Measurements from ENCODE around the gene BHLHE23. TPM values are rescaled to one million over a fixed set of nuclear protein-coding genes. Genes with fewer than 3 reads are reported as not detected.
"Not testable (repeated sequence)": the region's sequence is repeated elsewhere in the genome, so short reads cannot be mapped to it uniquely, and the experiment has no call there.

BHLHE23 gene
- total RNA-seq, 1 donor from 2014 or later = not detected

DNA sequence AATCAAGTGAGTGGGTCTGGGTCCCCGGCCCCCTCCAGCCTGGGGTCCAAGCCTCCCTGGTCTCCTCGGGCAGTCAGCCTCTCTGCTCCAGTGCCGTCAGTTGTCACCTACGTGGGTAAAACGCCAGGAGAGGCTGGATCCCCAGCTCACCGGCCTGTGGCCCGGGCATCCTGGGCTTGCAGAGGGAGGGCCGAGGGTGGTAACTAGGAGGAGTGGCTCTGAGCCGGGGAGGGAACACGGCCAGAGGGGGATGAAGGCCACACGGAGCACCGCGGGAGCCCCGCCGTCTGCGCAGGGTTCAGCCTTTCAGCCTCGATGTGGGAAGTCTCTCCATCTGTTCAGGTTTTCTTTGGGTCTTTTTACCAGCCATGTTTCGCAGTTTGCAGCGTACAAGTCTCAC is 29.5 kb upstream of the BHLHE23 start:
- no peaks in the 10 kb centered on the region for H3K4me1 ChIP-seq
- no peaks in the 10 kb centered on the region for H3K9me3 ChIP-seq
- H3K27ac ChIP-seq = no peak overlapping the region
- intact Hi-C loops (cut with DNase I) = no loop called here
- no peak overlapping the region for H3K4me3 ChIP-seq
- no peaks in the 10 kb centered on the region for H3K27me3 ChIP-seq
- no peaks in the 10 kb centered on the region for H3K36me3 ChIP-seq
- no peak for DNase-seq (ENCODE audit: extremely low spot score in 2 of 2)
- TF ChIP-seq POLR2A (IDR thresholded peaks at IDR 0.05) = no peak
- TF ChIP-seq, protein P1, sequence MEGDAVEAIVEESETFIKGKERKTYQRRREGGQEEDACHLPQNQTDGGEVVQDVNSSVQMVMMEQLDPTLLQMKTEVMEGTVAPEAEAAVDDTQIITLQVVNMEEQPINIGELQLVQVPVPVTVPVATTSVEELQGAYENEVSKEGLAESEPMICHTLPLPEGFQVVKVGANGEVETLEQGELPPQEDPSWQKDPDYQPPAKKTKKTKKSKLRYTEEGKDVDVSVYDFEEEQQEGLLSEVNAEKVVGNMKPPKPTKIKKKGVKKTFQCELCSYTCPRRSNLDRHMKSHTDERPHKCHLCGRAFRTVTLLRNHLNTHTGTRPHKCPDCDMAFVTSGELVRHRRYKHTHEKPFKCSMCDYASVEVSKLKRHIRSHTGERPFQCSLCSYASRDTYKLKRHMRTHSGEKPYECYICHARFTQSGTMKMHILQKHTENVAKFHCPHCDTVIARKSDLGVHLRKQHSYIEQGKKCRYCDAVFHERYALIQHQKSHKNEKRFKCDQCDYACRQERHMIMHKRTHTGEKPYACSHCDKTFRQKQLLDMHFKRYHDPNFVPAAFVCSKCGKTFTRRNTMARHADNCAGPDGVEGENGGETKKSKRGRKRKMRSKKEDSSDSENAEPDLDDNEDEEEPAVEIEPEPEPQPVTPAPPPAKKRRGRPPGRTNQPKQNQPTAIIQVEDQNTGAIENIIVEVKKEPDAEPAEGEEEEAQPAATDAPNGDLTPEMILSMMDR (IDR thresholded peaks at IDR 0.05) = no peak
- TF ChIP-seq POLR2AphosphoS5 (IDR thresholded peaks at IDR 0.05; ENCODE audit: insufficient read depth in 1 of 2, low read depth in 1 of 2) = no peak

DNA sequence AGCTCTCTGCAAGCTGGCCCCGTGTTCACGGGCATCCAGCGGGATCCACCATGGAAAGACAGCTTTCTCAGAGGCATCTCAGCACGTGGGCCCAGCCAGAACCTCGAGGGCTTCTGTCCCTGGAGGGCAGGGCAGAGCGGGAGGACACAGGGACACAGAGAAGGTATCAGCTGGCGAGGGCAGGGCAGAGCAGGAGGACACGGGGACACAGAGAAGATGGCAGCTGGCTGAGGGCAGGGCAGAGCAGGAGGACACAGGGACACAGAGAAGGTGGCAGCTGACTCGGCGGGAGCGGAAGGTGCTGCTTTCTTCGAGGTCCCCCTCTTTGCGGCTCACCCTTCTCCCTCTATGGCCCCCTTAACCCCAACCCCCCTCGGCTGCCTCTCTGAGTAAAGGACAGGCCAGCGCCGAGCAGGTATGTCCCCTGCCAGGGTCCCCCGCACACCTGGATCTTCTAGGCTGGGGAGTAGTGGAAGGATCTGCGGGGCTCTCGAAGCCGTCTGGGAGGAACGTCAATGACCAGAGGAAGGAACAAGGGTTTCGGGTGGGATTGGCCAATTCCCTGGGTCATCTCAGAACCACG is 28.9 kb upstream of the BHLHE23 start:
- Histone ChIP-seq H3K4me1 (no peaks in the 10 kb centered on the region), H3K27ac (no peak overlapping the region), H3K27me3 (no peaks in the 10 kb centered on the region), H3K4me3 (no peak overlapping the region), H3K36me3 (no peaks in the 10 kb centered on the region), H3K9me3 (no peaks in the 10 kb centered on the region)
- DNase-seq (ENCODE audit: extremely low spot score in 2 of 2) = no peak
- intact Hi-C loops (cut with DNase I) = no loop called here
- no peak for TF ChIP-seq POLR2AphosphoS5 (IDR thresholded peaks at IDR 0.05; ENCODE audit: insufficient read depth in 1 of 2, low read depth in 1 of 2)
- no peak for TF ChIP-seq POLR2A (IDR thresholded peaks at IDR 0.05)
- TF ChIP-seq, protein P1 (IDR thresholded peaks at IDR 0.05) = no peak

DNA sequence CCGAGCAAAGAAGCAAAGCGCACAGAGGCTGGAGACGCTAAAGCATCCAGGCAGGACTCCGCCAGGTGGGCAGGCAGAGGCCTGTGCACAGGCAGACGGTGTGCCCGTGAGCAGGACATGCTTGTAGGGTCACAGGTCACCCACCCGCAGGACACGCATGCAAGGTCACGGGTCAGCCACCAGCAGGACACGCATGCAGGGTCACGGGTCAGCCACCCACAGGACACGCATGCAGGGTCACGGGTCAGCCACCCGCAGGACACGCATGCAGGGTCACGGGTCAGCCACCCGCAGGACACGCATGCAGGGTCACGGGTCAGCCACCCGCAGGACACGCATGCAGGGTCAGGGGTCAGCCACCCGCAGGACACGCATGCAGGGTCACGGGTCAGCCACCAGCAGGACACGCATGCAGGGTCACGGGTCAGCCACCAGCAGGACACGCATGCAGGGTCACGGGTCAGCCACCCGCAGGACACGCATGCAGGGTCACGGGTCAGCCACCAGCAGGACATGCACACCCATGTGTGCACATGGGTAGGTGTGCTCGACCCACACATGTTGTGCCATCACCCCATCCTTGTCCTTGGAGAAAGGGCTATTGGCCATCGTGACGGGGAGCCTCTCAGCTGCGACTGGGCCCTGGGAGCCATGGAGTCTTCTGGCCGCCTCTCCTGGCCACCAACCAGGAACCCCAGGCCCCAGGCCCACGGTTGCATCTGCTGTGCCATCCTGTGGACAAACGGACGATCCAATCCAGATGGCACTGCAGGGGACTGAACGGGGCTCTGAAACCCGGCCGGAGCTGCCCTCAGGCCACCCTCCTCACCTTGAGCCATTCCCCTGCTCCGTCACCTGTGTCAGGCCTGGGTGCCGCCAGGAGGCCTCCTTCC is 28.2 kb upstream of the BHLHE23 start:
- intact Hi-C loops (cut with DNase I); H3K27ac ChIP-seq; H3K27me3 ChIP-seq; H3K4me3 ChIP-seq; H3K4me1 ChIP-seq; DNase-seq (ENCODE audit: extremely low spot score in 2 of 2); H3K36me3 ChIP-seq; H3K9me3 ChIP-seq: not testable (repeated sequence)

DNA sequence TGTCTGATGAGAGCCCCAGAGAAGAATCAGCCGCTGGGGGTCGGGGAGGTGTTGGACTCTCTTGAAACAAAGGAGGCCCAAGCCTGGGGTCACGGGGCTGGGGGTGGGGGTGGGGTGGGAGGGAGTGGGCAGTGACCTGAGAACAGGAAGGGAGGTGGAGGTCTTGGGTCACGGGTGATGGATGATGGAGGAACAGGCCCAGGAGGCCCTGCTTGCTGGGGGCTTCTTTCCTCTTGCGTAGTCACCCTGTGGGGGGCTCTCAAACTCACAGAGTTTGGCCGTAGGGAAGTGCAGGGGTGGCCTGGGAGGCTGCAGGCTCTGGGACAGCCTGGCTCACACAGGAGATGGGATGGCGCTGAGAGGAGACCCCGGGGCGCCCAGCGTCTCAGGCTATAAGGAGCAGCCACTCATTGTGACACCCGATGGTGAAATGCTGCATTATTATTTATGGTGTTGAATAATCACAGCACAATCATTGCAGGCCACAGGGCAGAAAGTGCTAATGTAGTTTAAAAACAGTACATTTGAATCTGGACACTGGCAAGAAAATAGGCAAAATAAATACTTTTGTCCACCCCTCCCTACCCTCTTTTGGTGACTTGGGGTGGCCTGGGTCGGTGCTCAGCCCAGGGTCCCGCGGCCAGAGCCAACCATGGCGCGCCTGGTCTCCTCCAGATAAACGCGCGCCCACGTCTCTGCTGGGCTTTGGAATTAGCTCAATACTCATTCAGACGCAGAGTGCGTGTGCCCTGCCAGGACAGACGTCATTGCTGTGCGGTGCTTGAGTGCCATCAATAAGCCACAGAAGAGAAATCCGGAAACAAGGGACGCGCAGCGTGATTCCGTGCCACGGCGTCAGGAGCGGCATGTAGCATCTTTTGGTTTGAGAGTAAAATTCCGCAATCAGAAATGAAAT is 27.3 kb upstream of the BHLHE23 start:
- H3K4me1 ChIP-seq = no peaks in the 10 kb centered on the region
- intact Hi-C loops (cut with DNase I) = no loop called here
- no peak overlapping the region for H3K4me3 ChIP-seq
- no peaks in the 10 kb centered on the region for H3K27me3 ChIP-seq
- H3K27ac ChIP-seq = no peak overlapping the region
- TF ChIP-seq POLR2A (IDR thresholded peaks at IDR 0.05) (no peak), POLR2AphosphoS5 (IDR thresholded peaks at IDR 0.05; ENCODE audit: insufficient read depth in 1 of 2, low read depth in 1 of 2) (no peak)
- TF ChIP-seq, protein P1 (IDR thresholded peaks at IDR 0.05) = no peak
- no peaks in the 10 kb centered on the region for H3K9me3 ChIP-seq
- H3K36me3 ChIP-seq = no peaks in the 10 kb centered on the region
- DNase-seq (ENCODE audit: extremely low spot score in 2 of 2) = no peak

All from vagina (tissue), 2 donors.